Activated T-helper 1 cell treated with Interleukin-2 at 50 U/mL for 16 hours (primary cell): Measurements from ENCODE around the gene NELFB.

Experiments used
- DNase-seq: peaks from one replicate; pipeline ENCODE4 v3.0.0-alpha.2; 2020; ENCODE audit warnings: low read depth

Gene NELFB

GRCh38 chr9:137268538-137269201 is 13.5 kb downstream of the NELFB start:
- DNase-seq, result no peak

- no peak for DNase-seq
Observed at GRCh38 chr9:137269231-137269772, 14.2 kb downstream of the NELFB start.

GRCh38 chr9:137270929-137271695 is 16.0 kb downstream of the NELFB start:
- no peak for DNase-seq

DNA sequence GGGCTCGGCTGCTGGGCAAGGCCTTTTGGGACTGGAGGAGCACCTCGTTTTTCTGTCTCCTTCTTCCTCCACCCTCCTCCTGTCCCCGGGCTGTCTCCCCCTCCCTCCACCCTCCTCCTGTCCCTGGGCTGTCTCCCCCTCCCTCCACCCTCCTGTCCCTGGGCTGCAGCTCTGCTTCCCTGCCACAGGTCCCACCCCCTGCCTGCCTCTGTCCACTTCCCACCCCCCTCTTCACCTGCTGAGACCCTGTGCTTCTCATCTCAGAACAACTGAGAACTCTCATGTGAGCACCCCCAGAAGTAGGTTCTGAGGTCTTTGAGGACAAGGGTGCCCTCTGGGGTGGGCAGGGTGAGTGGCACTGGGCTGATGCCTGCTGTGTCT is 16.6 kb downstream of the NELFB start:
- no peak for DNase-seq

DNA sequence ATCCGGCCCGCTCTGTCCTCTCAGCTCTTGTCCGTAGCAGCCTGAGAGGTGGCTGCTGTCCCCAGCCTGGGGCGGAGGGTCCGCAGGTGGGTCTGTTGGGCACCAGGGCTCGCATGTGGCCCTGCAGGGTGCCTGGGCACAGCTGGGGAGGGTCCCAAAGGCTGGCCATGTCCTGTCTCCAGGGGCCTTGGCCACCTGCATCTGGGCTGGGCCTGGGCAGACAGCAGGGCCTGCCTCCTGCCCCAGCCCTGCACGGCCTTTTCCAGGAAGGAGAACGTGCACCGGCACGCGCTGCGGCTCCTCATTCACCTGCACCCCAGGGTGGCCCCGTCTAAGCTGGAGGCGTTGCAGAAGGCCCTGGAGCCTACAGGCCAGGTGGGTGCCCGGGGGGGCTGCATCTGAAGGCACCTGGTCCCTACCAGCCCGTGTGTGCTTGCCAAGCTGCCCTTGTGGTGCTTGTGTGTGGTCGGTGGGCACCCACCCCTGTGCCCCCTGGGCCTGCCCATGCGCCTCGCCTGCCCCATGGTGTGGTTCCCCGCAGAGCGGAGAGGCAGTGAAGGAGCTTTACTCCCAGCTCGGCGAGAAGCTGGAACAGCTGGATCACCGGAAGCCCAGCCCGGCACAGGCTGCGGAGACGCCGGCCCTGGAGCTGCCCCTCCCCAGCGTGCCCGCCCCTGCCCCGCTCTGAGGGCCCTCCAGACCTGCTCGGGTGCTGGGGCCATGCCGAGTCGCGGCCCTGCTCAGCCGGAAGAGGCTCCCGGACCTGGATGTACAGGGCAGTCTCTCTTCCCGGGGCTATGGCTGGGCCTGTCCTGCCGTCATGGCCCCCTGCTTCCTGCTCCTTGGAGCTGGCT is 17.3 kb downstream of the NELFB start:
- no peak for DNase-seq

DNA sequence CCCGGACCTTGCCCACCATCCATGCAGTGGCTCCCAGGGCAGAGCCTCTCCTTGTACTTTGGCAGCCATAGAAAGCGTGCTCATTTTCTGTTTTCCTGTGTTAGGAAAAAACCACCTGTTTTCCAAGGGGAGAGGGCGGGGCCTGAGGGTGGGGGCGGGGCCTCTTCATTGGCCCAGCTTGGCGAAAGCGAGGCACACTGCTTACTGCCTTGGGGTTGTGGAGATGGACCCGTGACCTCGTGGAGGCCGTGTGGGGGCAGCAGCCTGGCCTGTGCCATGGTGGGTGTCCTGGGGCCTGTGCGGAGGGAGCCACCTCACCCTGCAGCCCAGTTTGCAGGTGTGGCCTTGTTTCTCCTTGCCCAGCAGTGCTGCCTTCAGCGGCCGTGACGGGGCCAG is 18.0 kb downstream of the NELFB start:
- DNase-seq, result no peak

GRCh38 chr9:137273611-137274320 is 18.6 kb downstream of the NELFB start:
- DNase-seq, result no peak

- DNase-seq, result no peak
Observed at GRCh38 chr9:137275203-137275587, 20.1 kb downstream of the NELFB start.

- no peak for DNase-seq
Observed at GRCh38 chr9:137275588-137276472, 20.7 kb downstream of the NELFB start.

DNA sequence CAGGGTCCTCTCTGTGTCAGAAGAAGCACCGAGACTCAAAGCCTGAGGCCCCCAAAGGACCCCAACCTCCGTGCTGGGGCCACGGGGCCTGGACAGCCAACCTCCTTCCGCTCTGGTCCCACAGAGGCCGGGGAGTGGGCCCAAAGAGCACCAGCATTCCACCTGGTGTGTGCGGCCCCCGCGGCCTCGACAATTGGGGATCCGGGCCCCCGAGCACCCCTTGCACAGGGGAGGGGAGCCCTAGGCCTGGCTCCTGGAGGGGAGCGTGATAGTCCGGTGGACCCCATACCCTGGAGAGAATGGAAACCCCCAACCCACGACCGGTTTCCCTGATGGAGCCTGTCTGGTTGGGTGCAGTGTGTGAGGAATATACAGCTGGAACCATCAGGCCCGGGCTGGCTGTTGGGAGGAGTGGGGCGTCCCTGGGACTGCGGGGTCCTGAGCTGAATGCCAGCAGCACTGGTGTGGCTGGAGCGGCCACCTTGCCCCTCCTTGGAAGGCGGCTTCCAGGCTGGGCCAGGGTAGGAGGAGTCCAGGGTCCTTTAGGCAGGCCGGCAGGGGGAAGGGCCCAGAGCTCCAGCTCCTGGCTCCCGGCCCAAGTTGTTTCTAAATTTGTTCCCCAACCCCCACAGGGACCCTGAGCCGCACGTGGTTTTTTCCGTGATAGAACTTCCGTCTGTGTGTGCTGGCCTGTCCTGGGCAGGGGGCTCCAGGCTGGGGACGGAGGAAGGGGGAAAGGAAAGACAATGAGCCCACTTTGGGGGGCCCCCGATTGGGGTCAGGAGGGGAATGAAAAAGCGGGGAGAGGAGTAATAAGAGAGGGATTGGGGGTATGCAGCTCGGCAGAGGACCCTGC is 21.6 kb downstream of the NELFB start:
- DNase-seq, result no peak

GRCh38 chr9:137277329-137278041 is 22.4 kb downstream of the NELFB start, which contains the start of gene TOR4A:
TOR4A (plus strand) TSS chr9:137277726; CDS start chr9:137278690, 964 bp downstream.
- no peak for DNase-seq

GRCh38 chr9:137278061-137278701 is 23.1 kb downstream of the NELFB start:
- DNase-seq, result no peak

DNA sequence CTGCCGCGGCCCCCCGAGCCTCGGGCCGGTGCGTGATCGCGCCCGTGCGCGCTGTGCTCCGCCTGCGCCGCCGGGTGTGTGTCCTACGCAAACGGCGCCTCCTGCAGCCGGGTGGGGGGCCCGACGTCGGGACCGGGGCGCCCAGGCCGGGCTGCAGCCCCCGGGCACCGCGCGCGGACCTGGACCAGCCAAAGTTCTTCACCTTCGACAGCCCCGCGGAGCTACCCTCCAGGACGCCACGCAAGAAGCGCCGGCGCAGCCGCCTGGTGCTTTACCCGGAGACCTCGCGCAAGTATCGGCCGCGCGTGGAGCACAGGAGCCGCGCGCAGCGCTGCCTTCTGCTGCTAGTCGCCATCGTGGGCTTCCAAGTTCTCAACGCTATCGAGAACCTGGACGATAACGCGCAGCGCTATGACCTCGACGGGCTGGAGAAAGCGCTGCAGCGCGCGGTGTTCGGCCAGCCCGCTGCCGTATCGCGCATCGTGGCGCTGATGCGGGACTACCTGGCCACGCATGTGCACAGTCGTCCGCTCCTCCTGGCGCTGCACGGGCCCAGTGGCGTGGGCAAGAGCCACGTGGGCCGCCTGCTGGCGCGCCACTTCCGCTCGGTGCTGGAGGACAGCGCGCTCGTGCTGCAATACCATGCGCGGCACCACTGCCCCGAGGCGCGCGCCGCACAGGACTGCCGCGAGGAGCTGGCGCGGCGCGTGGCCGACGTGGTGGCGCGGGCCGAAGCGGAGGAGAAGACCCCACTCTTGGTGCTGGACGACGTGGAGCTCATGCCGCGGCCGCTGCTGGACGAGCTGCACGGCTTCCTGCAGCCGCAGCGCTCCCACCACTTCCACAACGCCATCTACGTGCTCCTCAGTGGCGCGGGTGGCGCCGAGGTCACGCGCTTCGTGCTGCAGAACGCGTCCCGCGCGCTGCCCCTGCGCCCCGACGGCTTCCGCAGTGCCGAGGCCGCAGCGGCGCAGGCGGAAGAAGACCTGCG is 23.9 kb downstream of the NELFB start:
- no peak for DNase-seq

- no peak for DNase-seq
Observed at GRCh38 chr9:137279741-137280473, 24.8 kb downstream of the NELFB start.

DNA sequence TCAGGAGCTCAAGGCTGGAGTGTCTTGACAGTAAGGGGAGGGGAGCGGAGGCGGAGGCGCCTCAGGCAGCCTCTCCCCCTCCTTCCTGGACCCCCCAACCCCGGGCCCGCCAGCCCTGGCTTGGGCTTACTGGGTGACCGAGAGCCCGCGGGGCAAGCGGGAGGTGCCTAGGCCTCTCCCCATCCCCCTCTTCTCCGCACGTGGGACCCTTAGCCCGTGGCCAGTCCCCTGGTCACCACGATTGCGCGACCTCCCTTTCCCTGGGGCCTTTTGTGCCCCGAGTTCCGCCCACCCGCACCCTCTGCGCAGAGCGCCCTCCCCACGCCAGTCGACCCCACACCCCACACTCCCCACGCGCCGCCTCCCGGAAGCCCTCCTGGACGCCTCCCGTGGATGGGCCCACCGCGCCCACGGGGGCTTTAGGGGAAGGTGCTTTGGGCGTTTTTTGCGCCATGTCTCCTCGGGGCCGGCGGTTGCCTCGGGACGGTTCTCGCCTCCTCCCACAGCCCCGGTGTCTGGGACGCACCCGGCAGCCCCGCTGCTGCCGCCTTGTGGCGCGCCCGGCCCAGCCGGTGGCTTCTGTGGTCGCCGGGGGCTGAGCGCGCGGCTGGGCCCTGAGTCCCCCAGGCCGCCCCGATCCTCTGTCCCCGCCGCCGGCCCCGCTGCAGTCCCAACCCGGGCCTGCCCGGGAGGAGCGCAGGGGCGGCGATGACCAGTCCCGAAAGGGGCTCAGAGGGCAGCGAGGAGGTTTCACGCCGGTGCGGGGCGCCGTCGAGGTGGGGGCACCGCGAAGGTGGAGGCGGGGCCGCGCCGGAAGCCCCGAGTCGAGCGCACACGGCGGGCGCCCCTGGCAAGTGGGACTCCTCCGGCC is 25.6 kb downstream of the NELFB start:
- DNase-seq, result no peak
